OCI-M1 (cell line): Measurements from ENCODE around the gene CARMIL1.
"Not testable (repeated sequence)": the region's sequence is repeated elsewhere in the genome, so short reads cannot be mapped to it uniquely, and the experiment has no call there.

ENCODE experiments used
- DNase-seq: peaks from one replicate; lab custom pipeline; 2025; lab: John Stamatoyannopoulos, UW

The CARMIL1 gene

DNA sequence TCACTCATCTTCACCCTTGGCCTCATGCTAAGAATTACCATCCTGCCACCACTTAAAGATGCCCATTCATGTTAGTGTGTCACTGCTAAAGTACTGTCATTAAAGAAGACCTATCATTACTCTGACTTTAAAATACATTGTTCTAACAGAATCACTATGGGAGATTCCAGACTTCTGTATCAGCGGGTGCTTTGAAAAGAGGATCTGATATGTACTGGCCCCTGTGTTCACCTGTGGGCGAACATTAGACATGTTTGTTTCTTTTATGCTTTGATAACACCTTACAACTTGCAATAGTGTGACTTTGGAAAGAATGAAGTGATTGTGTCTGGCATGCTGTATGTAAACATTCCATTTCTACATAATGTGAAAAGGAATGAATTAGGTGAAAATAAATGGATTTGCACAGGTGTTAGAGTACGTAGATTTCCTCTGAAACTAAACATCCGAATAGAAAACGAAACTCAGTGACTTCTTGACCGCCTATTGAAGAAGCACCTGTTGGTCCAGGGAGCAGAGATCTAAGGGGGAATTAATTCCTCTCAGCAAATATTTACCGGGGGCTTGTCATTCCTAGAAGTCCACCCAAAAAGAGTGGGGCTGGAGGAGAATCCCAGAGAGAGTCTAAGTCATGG is 132.3 kb downstream of the CARMIL1 start:
- DNase-seq: no peak

DNA sequence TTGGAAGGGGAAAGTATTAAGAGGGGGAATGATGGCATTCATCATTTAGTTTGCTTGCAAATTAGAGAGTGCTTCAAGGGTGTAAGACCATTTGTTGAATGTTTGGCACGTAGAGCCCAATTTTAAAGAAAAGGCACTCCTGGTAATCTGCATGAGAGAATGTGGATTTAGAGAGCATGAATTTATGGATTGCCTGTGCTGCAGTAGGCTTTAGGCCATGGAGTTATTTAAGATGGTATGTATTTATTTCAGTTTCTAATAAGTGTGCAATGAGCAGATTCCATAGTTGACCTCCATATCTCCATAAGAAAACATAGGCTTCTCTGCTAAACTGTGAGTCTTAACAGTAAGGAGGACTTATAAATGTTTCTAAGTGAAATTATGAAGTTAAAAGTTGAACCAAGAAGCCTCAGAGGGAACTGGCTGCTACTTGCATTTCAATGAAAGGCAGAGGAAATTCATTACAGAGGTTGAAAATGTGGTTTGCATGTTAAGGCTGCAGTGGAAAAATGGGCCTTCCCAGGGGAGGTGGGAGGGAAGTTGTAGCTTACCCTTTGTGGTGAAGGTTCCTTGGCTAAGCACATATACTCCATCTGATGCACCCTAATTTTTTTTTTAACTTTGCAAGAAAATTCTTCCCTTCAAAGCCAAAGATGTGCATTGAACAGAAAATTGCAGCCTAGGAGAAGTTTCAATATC is 134.2 kb downstream of the CARMIL1 start:
- DNase-seq: no peak

DNA sequence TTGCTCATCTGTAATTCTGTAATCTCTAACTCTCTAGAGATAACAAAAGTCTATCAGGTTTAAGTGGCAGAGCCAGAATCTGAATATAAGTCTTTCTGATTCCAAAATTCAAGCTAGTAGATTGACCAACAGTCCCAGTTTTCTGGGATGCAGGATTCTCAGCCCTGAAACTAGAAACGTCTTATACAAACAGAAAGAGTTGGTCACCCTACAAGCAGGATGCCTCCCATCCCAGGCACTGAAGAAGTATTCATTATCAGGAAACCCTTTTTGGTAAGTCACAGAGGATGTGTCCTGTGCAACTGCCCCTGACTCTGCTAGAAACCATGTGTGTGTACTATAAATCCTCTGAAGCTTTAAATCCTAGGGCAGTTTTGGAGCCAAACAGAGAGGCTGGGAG is 135.0 kb downstream of the CARMIL1 start:
- no peak for DNase-seq

DNA sequence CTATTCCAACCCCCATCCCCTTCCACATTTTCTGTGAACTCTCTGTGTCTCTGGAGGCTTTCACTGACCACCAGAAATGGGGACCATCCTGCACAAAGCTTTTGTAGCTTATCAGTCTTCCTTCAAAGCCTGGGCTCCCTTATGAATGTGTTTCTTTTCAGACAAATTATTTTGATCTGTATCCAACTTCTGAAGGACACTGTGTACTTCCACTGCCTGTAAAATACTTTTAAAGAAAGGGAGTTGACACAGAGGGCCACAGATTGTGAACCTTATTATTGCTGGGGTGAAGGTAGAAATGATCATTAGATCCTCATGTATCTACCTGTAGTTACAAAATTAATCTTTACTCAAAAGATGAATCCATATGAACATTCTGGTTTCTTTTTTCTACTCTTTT is 135.6 kb downstream of the CARMIL1 start:
- no peak for DNase-seq

DNA sequence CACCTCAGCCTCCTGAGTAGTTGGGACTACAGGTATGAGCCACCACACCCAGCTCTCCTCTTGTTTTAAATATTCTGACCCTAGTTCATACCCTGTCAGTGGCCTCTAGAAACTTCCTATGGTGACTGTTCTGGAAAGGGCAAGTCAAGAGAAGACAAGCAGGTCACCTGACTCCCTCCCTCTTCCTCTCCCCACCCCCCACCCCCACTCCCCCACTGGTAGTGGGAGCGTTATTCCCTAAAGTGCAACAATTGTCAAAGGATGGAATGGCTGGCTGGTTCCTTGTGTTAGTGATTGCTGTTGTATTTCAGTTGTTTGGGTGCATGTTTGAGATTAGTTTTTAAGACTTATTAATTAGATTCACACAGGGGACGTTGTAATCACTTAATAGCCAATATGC is 136.1 kb downstream of the CARMIL1 start:
- no peak for DNase-seq

DNA sequence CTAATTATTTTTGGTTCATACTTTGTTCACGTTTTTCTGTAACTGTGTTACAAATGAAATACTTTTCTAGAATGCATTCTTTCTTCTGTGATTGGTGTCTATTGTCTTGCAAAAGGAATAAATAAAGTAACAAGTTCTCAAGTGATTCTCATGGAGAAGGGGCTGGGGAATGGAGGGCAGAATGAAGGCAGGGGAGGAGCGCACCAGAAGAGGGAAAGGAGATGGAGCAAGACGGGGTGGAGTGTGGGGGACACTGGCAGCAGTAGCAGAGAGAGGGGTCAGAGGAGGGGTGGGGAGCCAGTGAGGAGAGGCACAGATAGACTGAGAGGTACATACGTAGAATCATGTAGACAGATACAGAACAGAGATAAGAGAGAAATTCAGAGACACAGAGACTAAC is 136.5 kb downstream of the CARMIL1 start:
- DNase-seq: no peak

DNA sequence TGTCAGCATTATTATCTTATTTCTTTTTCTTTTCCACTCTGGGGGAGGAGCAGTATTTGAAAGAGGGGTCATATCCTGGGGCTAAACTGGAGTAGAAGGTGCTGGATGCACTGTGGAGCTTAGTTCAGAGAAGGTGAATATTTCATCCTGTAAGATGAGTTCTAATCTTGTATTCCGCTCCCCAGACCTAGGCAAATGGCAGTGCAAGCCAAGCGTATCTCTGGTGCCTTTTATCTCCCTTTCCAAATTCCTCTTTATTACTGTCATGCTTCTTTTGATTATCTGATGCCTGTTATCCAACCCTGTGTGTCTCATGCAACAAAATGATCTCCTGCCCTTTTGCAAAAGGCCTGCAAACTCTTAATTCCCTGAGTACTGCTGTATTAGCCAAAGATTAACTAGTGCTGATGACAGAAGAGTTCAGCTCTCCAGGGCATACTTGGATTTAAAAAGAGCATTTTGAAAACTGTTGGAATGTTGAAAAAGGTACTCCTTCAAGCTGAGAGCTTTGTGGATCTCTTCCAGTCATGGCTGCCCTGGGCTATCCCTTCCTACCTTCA is 138.0 kb downstream of the CARMIL1 start:
- no peak for DNase-seq

DNA sequence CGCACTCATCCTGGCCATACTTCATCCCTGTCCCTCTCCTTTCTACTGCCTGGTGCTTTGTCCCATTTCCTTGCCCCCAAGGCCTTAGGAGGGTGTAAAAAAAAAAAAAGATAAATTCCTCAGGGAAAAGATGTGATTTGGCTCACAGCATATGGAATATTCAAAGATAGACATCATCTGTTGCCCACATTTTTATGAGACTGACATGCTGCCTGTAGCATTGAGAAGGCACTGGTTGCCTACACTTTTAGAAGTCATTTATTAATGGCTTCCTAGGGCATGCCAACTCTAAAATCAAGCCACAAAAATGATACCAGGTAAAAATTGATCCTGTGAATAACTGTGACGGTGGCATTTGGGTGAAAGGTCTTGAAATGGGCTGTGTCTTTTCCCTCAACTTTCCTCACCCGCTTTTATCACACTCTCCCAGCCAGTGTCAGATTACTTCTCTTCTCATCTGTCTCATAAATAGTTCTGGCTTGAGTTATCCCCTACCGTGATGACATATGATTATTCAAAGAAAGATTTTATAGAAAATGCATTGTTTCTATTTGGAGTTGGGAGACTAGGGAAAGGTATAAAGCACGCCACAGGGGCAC is 139.4 kb downstream of the CARMIL1 start:
- peak; percentile 54 for DNase-seq

DNA sequence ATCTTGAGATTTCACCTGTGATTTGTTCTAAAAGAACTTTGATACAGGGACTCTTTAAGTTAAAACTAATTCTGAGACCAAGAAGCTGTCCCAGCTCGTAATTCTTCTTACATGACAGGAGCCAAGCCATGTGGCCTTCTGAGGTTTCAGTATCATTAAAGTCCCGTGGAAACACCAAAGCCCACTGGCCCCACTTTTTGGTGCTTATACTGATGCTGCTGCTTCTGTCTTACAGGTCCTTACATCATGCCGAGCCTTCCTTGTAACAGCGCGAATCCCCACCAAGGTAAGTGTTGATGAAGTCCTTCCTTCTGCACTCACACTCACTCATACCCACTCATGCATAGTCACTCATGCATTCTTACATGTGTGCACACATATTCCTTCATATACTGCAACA is 140.7 kb downstream of the CARMIL1 start:
- no peak for DNase-seq

DNA sequence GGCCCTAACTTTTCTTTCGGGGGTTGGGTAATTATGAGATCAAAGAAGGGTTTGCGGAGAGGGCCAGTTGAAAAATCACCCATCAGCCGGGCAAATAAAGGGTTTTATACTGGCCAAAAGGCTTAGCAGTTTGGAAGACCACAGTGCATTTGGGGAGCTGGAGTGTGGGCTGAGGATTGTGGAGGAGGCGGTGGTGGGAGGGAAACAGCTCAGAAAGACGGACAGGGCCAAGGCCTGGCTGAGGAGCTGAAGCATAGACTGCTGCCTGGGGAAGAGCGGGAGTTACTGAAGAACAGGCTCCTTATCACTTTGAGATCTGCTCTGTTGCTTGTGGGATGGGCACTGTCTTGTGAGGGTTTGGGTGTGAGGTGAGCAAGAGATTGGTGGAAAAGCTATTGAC is 144.2 kb downstream of the CARMIL1 start:
- no peak for DNase-seq

DNA sequence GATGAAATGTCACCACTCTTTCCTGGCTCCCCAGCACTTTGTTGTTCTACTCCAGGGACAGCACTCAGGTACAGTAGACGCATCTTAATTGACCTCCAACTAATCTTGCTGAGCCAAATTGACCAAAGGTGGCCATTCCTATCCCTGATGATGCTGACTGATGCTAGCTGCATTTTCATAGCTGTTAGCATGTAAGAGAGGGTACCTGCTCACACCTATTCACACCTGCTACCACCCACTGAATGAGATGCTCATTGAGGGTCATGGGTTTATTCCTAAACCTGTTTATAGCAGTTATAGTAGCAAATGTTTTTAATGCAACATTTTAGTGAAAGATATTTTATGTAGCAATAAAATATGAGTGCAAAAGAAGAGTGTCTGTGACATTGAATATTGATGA is 145.1 kb downstream of the CARMIL1 start:
- DNase-seq: no peak

DNA sequence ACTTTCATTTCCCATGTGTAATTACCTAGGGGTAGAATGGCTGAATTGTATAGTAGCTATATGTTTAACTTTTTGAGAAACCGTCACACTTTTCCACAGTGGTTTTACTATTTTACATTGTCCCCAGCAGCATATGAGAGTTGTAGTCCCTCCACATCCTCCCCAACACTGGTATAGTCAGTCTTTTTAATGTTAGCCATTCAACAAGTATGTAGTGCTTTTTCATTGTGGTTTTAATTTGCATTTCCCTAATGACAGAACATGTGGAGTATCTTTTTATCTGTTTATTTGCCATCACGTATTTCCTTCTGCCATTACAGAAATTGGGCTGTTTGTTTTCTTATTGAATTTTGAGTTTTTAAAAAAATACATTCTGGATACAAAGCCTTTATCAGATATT is 148.4 kb downstream of the CARMIL1 start:
- DNase-seq: no peak

DNA sequence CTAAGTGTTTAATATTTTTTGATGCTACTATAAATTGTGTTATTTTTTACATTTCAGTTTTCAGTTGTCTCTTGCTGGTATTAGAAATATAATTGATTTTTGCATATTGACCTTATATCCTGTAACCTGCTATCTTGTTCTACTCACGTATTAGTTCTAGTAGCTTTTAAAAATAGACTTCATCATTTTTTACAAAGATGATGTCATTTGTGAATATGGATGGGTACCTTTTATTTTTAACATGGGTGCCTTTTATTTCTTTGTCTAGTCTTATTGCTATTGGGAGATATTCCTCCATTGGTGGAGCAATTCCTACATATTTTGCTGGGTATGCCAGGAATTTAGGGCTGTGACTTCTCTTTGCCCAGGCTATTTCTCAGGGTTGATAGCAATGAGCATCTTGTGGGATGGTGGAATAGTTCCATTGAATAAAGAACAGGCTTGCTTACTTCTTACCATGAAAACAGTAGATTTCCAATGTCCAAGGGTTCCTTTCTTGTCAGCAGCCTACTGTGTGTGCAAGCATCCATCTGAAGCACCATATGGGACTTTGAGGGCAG is 149.7 kb downstream of the CARMIL1 start:
- no peak for DNase-seq

DNA sequence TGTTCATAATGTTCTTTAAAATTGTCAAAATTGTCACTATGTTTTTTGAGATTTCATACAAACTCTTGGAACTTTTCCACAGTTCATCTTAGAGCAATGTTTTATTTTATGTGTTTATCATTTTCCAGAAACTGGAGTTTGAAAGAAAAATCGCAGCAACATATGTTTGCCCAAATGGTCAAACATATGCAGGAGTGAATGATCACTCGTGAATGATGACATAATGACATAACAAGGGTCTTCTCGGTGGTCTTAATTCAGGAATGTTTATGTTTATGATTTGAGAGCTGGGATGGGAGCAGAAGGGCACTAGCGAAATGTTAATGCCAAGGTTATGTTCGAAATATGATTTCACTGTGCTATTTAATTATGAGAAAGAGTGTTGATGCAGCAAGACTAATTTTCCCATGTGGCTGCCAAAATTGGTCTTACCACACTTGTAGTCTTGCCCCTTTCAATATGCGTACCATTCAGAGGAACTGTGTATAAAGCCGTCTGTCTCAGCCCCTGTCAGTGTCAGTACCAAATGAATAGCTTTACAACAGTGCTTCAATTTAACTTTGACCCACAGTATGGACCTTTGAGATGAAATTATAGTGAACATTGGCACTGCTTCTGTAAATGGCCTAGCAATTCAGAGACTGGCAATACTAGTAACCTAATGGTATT is 152.3 kb downstream of the CARMIL1 start:
- DNase-seq: no peak

DNA sequence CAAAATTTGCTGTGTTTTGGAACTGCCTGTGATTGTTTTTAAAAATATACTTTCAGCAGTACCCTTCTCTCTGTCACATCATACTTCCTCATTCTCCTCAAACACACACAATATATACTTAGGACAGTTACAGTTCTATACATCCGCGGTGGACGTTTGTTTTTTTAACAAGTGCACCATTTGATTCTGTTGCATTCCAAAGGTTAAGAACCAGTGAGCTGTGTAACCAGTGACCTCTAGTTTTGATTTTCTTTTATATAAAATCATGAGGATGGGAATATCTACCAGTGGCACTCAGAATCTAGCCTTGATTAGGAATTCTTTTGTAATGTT is 152.8 kb downstream of the CARMIL1 start:
- DNase-seq: no peak

DNA sequence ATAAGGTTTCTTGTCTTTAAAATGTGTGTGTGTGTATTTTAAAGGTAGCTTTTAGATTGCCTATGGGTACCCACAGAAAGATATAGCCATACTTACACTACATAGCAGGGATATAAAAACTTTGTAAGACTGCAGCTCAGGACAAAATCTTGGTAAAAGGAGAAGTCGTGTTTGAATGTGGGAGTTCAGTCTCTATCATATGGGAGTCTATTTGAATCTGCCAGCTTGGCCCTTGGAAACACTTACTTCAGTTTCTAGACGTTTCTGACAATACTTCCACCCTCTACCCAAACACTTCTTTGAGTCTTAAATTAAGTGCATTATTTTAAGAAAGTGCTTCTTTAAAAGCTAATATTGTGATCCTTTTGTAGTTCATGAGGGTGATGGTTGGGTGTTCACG is 155.7 kb downstream of the CARMIL1 start:
- DNase-seq: no peak

DNA sequence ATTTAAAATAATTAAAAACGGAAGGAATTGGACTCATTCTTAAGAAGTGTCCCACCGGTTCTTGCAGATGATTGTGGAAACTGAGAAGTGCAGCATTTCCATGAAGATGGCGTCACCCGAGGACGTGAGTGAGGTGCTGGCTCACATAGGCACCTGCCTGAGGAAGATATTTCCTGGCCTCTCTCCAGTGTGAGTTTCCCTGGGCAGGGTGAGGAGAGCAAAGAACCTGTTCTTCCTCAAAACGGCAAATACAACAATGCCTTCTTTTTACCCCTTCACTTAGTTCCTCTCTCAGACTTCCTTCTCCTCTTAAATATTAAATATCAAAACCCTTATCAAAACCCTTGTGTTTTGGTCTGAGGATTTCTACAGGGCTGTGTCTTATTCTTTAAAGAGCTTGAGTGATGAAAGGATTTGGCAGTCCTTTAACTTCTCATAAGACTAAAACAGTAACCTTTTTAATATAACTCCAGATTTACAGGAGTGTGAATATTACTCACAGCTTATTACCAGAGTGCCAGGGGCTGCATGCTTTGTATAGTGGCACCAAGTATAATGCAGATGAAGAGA is 156.3 kb downstream of the CARMIL1 start:
- DNase-seq: peak; percentile 19

DNA sequence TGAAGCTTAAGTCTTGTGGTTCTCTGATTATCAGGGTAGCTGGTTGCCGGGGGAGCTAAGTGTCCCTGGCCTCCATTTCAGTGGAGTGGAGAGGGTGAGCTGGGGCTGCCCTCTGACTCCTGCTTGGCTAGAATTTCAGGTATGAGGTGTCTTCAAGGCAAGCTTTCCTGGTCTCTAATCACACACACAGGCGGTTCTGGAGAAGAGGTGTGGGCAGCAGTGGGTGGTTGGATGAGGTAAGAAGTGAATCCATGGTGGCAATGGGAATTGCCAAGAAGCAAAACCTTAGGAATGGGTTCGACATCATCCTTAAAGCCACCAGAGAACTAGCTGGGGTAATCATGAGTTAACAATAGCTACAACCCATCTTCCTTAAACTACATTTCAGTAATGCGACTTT is 157.6 kb downstream of the CARMIL1 start:
- DNase-seq: no peak

DNA sequence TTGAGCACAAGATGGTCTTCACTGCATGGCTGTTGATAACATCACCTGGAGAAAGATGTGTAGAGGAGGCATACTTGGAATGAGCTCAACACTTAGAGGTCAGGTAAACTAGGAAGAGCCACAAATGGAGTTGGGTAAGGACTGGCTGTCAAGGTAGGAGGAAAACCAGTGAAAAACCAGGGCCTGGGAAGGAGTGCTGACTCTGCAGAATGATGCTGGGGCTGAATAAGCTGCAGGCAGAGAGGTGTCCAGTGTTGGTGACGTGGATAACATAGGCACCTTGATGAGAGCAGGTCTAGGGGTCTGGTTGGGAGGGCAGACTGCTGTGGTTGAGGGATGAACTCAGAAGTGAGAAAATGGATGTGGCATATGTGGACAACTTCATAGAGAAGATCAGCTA is 160.2 kb downstream of the CARMIL1 start:
- DNase-seq: no peak

DNA sequence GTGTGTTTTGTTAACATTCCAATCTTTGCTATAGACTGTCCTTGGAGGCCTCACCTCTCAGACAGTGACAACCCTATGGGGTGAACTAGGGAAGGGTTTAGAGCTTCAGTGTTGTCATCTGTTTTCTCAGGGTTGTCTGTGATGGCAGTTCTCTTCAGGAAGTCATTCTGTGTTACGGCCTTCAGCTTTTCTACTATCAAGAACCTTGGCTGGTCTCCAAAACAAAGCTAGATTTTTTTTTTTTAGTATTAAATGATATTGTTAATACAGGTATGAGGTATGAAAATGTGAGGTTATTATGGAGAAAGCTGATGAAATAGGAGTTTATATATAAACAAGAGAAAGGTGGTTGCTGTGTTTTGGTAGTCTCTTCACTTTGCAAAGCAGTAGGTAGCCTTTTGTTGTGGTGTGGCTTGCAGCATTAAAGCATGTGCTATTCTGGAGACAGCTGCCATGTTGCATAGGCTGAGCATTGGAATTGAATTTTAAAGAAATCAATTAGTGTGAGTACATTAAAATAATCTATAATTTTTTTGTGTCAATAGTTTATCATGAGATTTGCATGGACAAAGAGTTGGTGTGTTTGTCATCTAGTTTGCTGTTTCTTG is 162.6 kb downstream of the CARMIL1 start:
- no peak for DNase-seq

DNA sequence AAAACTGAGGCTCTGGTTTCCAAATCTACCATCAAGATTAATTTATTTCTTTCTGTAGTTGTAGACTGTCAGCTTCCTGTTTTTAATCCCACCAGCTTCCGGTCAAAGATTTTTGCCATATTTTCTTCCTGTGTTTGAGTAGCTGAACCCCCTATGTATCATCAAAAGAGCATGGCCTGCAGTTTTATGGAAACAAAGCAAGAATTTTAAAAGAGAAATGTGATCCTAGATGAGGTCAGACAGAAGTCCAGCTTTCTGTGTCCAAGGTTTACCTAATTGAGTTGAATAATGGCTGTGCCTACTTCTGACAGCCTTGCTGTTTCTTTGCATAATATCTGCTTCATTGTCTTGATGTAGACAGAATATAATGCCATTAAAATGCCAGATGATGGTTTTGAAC is 163.7 kb downstream of the CARMIL1 start:
- no peak for DNase-seq

DNA sequence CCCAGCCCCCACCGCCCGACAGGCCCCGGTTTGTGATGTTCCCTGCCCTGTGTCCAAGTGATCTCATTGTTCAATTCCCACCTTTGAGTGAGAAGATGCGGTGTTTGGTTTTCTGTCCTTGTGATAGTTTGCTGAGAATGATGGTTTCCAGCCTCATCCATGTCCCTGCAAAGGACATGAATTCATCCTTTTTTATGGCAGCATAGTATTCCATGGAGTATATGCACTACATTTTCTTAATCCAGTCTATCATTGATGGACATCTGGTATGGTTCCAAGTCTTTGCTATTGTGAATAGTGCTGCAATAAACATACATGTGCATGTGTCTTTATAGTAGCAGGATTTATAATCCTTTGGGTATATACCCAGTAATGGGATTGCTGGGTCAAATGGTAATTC is 165.3 kb downstream of the CARMIL1 start:
- DNase-seq: not testable (repeated sequence)
